ENCODE data around the gene STN1. TPM values are rescaled to one million over a fixed set of nuclear protein-coding genes. Genes with fewer than 3 reads are reported as not detected.

Gene STN1, protein sequence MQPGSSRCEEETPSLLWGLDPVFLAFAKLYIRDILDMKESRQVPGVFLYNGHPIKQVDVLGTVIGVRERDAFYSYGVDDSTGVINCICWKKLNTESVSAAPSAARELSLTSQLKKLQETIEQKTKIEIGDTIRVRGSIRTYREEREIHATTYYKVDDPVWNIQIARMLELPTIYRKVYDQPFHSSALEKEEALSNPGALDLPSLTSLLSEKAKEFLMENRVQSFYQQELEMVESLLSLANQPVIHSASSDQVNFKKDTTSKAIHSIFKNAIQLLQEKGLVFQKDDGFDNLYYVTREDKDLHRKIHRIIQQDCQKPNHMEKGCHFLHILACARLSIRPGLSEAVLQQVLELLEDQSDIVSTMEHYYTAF
- 10 to 100 TPM; 41.8 to 41.9 TPM for total RNA-seq
- polyA plus RNA-seq, result 100 to 1,000 TPM in 1 of 3 donors, 10 to 100 TPM in 2; 89.3 to 103 (median 94.8) TPM
- total RNA-seq, result 3.4 to 30.5 (median 24.3) reads per million in 6 experiments

- Mint-ChIP-seq H3K4me1 (peaks cover 12 to 54% (median 34%) of the 10 kb centered on the region in 4 donors), H3K36me3 (peaks cover 3 to 13% (median 12%) of the 10 kb centered on the region in 3 donors), H3K9me3 (peaks cover 0 to 11% (median 4%) of the 10 kb centered on the region in 9 donors), H3K4me3 (peak within 1 kb of the TSS; percentile 89 to 99 (median 97)), H3K27ac (peak within 1 kb of the TSS; percentile 93 to 99 (median 97)), H3K27me3 (no peaks in the 10 kb centered on the region)
- POLR2A ChIA-PET, result interaction anchor here (0.6 to 3.9 kb wide), 7 partner anchors 10 to 420 kb away, joined by 3 to 21 read pairs (median 6); partner anchors contain the start of genes ITPRIP, SFR1 and SLK
- ATAC-seq, result peak; percentile 90 to 94
- peak; percentile 90 to 97 (median 94) for DNase-seq
Observed at GRCh38 chr10:103918053-103918846, at the start of gene STN1. Gene STN1 (minus strand): TSS chr10:103918184. CDS start chr10:103917594, 590 bp downstream.

DNA sequence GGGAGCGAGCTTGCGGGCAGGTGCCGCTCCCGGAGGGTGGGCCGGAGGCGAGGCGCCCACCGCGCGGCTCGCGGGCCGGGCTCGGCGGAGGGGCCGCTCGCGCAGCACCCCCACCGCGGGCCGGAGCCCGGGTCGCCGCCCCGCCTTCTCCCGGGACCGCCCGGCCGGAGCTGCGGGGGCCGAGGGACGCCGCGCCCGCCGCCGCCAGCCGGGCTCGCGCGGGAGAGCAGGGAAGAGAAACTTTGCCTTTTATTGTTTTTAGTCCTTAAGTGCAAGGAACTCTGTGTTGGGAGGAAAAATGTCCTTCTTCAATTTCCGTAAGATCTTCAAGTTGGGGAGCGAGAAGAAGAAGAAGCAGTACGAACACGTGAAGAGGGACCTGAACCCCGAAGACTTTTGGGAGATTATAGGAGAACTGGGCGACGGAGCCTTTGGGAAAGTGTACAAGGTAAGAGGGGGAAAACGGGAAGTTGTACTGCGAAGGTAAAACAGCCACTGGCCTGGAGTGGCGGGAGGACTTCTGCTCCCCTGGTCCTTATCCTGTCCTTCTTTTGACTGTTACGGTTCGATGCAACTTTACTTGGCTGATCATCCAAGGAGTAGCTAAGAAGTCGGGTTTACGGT, 49.6 kb upstream of the STN1 start:
- Mint-ChIP-seq H3K36me3 (peaks cover 0 to 5% (median 4%) of the 10 kb centered on the region in 3 donors), H3K4me3 (peak overlapping the region; percentile 84 to 100 (median 98)), H3K4me1 (peaks cover 13 to 52% (median 49%) of the 10 kb centered on the region in 4 donors), H3K27me3 (no peaks in the 10 kb centered on the region), H3K27ac (peak overlapping the region; percentile 85 to 98 (median 92)), H3K9me3 (no peaks in the 10 kb centered on the region)
- ATAC-seq (peak; percentile 32 to 45), DNase-seq (peak in 5 of 10 donors; percentile 22 to 33 (median 28))
- POLR2A ChIA-PET, result interaction anchor here (0.7 to 2.6 kb wide), 10 partner anchors 10 to 1301 kb away, joined by 3 to 21 read pairs (median 5); partner anchors contain the start of genes SFR1 and STN1

- H3K4me3 Mint-ChIP-seq, result peak within 1 kb of the TSS; percentile 84 to 100 (median 98)
- peaks cover 0 to 5% (median 0%) of the 10 kb centered on the region in 3 donors for H3K36me3 Mint-ChIP-seq
- peaks cover 13 to 46% (median 43%) of the 10 kb centered on the region in 4 donors for H3K4me1 Mint-ChIP-seq
- ATAC-seq (peak; percentile 80 to 82), DNase-seq (peak; percentile 77 to 92 (median 86))
- POLR2A ChIA-PET, result interaction anchor here (0.8 to 2.6 kb wide), 9 partner anchors 9 to 382 kb away, joined by 3 to 21 read pairs (median 6); partner anchors contain the start of genes SFR1 and STN1
- peak within 1 kb of the TSS; percentile 94 to 98 (median 96) for H3K27ac Mint-ChIP-seq
- no peaks in the 10 kb centered on the region for H3K9me3 Mint-ChIP-seq
- no peaks in the 10 kb centered on the region for H3K27me3 Mint-ChIP-seq
Observed at GRCh38 chr10:103966671-103967447, 48.9 kb upstream of the STN1 start, which contains the start of gene SLK. Gene SLK (plus strand): TSS chr10:103967140. CDS start chr10:103967746, 606 bp downstream.

DNA sequence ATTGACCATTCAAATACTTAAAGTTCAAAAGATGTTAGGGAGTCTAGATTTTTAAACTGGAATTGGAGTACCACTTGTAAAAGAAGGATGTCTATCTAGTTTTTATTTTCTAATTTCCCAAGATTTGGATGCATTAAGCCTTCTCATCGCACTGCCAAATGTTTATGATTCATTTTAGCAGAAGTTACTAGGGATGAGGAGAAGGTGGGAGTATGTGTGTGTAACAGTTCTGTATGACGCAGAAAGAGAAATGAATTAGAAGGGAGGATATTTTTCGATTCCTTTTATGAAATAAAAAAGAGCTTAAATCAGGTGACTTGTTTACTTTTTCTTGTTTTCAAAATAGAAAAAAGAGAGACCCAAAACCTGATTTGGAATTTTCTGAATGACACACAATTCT, 42.1 kb upstream of the STN1 start:
- Mint-ChIP-seq H3K36me3 (peaks cover 0 to 3% (median 0%) of the 10 kb centered on the region in 3 donors), H3K4me3 (no peak overlapping the region), H3K4me1 (peaks cover 0 to 2% (median 0%) of the 10 kb centered on the region in 4 donors), H3K27me3 (peaks cover 0 to 2% (median 0%) of the 10 kb centered on the region in 5 donors), H3K9me3 (no peaks in the 10 kb centered on the region), H3K27ac (no peak overlapping the region)
- no peak for ATAC-seq
- DNase-seq, result no peak
- POLR2A ChIA-PET, result no interaction called here

GRCh38 chr10:103958996-103959395, 41.0 kb upstream of the STN1 start:
- Mint-ChIP-seq H3K27ac (no peak overlapping the region), H3K36me3 (peaks cover 0 to 10% (median 3%) of the 10 kb centered on the region in 3 donors), H3K9me3 (peaks cover 0 to 4% (median 0%) of the 10 kb centered on the region in 9 donors), H3K4me1 (no peaks in the 10 kb centered on the region), H3K27me3 (peaks cover 0 to 2% (median 0%) of the 10 kb centered on the region in 5 donors), H3K4me3 (no peak overlapping the region)
- POLR2A ChIA-PET, result no interaction called here
- DNase-seq, result no peak
- no peak for ATAC-seq

DNA sequence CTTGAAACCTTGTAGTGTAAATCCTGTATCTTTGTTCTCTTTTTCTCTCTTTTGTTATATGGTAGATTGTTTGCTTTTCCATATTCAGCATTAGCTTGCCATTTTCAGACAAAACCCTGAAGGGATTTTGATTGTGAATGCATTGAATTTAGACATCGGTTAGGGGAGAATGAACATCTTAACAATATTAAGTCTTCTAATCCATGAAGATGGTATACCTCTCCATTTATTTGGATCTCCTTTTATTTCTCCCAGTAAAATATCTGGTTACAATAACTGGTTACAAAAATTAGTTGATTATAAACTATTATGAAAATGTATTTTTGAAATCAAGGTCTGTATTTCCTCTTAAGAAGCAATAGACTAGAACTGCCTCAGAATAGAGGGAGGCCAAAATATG, 36.6 kb upstream of the STN1 start:
- DNase-seq (no peak), ATAC-seq (no peak)
- Mint-ChIP-seq H3K27me3 (peaks cover 0 to 2% (median 0%) of the 10 kb centered on the region in 5 donors), H3K9me3 (peaks cover 0 to 4% (median 0%) of the 10 kb centered on the region in 9 donors), H3K27ac (no peak overlapping the region), H3K36me3 (peaks cover 0 to 10% (median 3%) of the 10 kb centered on the region in 3 donors), H3K4me1 (peaks cover 0 to 2% (median 1%) of the 10 kb centered on the region in 4 donors), H3K4me3 (no peak overlapping the region)
- POLR2A ChIA-PET, result no interaction called here

- POLR2A ChIA-PET, result interaction anchor here (0.5 to 0.6 kb wide), 2 partner anchors 41 to 177 kb away, joined by 3 to 4 read pairs; no protein-coding TSS in a partner anchor
- peaks cover 0 to 10% (median 3%) of the 10 kb centered on the region in 3 donors for H3K36me3 Mint-ChIP-seq
- DNase-seq (no peak), ATAC-seq (no peak)
- no peak overlapping the region for H3K4me3 Mint-ChIP-seq
- peaks cover 0 to 2% (median 0%) of the 10 kb centered on the region in 5 donors for H3K27me3 Mint-ChIP-seq
- H3K27ac Mint-ChIP-seq, result no peak overlapping the region
- H3K9me3 Mint-ChIP-seq, result peaks cover 0 to 4% (median 0%) of the 10 kb centered on the region in 9 donors
- H3K4me1 Mint-ChIP-seq, result peaks cover 5 to 8% (median 7%) of the 10 kb centered on the region in 4 donors
Observed at GRCh38 chr10:103951942-103952341, 34.0 kb upstream of the STN1 start.

GRCh38 chr10:103951183-103951582, 33.2 kb upstream of the STN1 start:
- peaks cover 0 to 2% (median 0%) of the 10 kb centered on the region in 5 donors for H3K27me3 Mint-ChIP-seq
- DNase-seq (no peak), ATAC-seq (no peak)
- peaks cover 0 to 4% (median 0%) of the 10 kb centered on the region in 9 donors for H3K9me3 Mint-ChIP-seq
- peaks cover 5 to 8% (median 7%) of the 10 kb centered on the region in 4 donors for H3K4me1 Mint-ChIP-seq
- peaks cover 0 to 10% (median 3%) of the 10 kb centered on the region in 3 donors for H3K36me3 Mint-ChIP-seq
- POLR2A ChIA-PET, result interaction anchor here (0.5 kb wide), 1 partner anchor 40 kb away, joined by 4 read pairs; no protein-coding TSS in a partner anchor
- peak overlapping the region in 1 of 10 donors; percentile 67 for H3K27ac Mint-ChIP-seq
- H3K4me3 Mint-ChIP-seq, result no peak overlapping the region

DNA sequence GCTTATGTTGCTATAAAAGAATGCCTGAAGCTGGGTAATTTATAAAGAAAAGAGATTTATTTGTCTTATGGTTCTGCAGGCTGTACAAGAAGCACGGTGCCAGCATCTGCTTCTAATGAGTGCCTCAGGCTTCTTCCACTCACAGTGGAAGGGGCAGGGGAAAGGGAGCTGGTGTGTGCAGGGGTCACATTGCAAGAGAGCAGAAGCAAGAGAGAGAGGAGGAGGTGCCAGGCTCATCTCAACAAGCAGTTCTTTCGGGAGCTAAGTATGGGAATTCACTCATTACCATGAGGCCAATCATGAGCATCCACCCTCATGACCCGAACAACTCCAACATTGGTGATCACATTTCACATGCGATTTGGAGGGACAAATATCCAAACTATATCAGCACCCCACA, 31.7 kb upstream of the STN1 start:
- Mint-ChIP-seq H3K9me3 (peaks cover 0 to 4% (median 0%) of the 10 kb centered on the region in 9 donors), H3K27me3 (no peaks in the 10 kb centered on the region), H3K36me3 (peaks cover 0 to 5% (median 3%) of the 10 kb centered on the region in 3 donors), H3K4me3 (no peak overlapping the region), H3K4me1 (peaks cover 5 to 8% (median 7%) of the 10 kb centered on the region in 4 donors), H3K27ac (no peak overlapping the region)
- POLR2A ChIA-PET, result interaction anchor here (0.5 kb wide), 1 partner anchor 25 kb away, joined by 6 read pairs; no protein-coding TSS in a partner anchor
- DNase-seq (no peak), ATAC-seq (no peak)

GRCh38 chr10:103947799-103948516, 30.0 kb upstream of the STN1 start:
- DNase-seq (no peak), ATAC-seq (no peak)
- Mint-ChIP-seq H3K27ac (peak overlapping the region in 2 of 10 donors; percentile 4 to 6), H3K9me3 (no peaks in the 10 kb centered on the region), H3K4me1 (peaks cover 5 to 8% (median 7%) of the 10 kb centered on the region in 4 donors), H3K27me3 (no peaks in the 10 kb centered on the region), H3K4me3 (no peak overlapping the region), H3K36me3 (no peaks in the 10 kb centered on the region)
- POLR2A ChIA-PET, result no interaction called here

Measured in naive thymus-derived CD8-positive, alpha-beta T cell (primary cell).